HepG2 (cell line): Measurements from ENCODE around the gene SEC14L5. TPM values are rescaled to one million over a fixed set of nuclear protein-coding genes. Genes with fewer than 3 reads are reported as not detected.

Experiments used
- BCL3 ChIP-seq: sonication (generic); formaldehyde crosslinking; IDR thresholded peaks from 2 replicates; pipeline ENCODE4 v1.5.1; 2020; ENCODE audit warnings: mild to moderate bottlenecking, missing genetic modification reagents, moderate library complexity
- CBX1 ChIP-seq: IDR thresholded peaks from one replicate; pipeline ENCODE4 v1.6.1; 2016; ENCODE audit warnings: antibody characterized with exemption, low read depth
- DMAP1 ChIP-seq: IDR thresholded peaks from 2 replicates; pipeline ENCODE4 v1.6.1; 2016
- FOXA3 ChIP-seq: IDR thresholded peaks from 2 replicates; pipeline ENCODE4 v1.6.1; 2016; ENCODE audit warnings: missing genetic modification reagents, missing compliant biosample characterization
- JUNB ChIP-seq: sonication (generic); formaldehyde crosslinking; IDR thresholded peaks from 2 replicates; pipeline ENCODE4 v1.8.0; 2022; ENCODE audit warnings: missing genetic modification reagents, mild to moderate bottlenecking, borderline replicate concordance
- NCOA1 ChIP-seq: sonication (generic); formaldehyde crosslinking; IDR thresholded peaks from 2 replicates; pipeline ENCODE4 v1.9.0; 2021; ENCODE audit warnings: missing genetic modification reagents
- NCOA2 ChIP-seq: sonication (generic); formaldehyde crosslinking; IDR thresholded peaks from 2 replicates; pipeline ENCODE4 v1.8.0; 2022; ENCODE audit warnings: inconsistent platforms
- PITX1 ChIP-seq: sonication (generic); formaldehyde crosslinking; IDR thresholded peaks from 2 replicates; pipeline ENCODE4 v1.5.1; 2020; ENCODE audit warnings: mild to moderate bottlenecking, missing genetic modification reagents
- PREB ChIP-seq: sonication (generic); formaldehyde crosslinking; IDR thresholded peaks from 2 replicates; pipeline ENCODE4 v1.4.0; 2020; ENCODE audit warnings: missing genetic modification reagents
- TFAP4 ChIP-seq: sonication (generic); IDR thresholded peaks from 2 replicates; pipeline ENCODE4 v1.6.1; 2016; ENCODE audit warnings: low read depth, borderline replicate concordance
- ZBTB34 ChIP-seq: sonication (generic); formaldehyde crosslinking; IDR thresholded peaks from 2 replicates; pipeline ENCODE4 v1.8.0; 2022; ENCODE audit warnings: mild to moderate bottlenecking, missing genetic modification reagents
- ZNF501 ChIP-seq: sonication (generic); formaldehyde crosslinking; IDR thresholded peaks from 2 replicates; pipeline ENCODE4 v1.5.1; 2020; ENCODE audit warnings: mild to moderate bottlenecking, moderate library complexity, missing genetic modification reagents
- ZNF567 ChIP-seq: sonication (generic); formaldehyde crosslinking; IDR thresholded peaks from 2 replicates; pipeline ENCODE4 v1.8.1; 2023; ENCODE audit warnings: mild to moderate bottlenecking, missing genetic modification reagents, borderline replicate concordance
- ZNF775 ChIP-seq: sonication (generic); formaldehyde crosslinking; IDR thresholded peaks from 2 replicates; pipeline ENCODE4 v1.4.0; 2020; ENCODE audit warnings: missing genetic modification reagents, mild to moderate bottlenecking, moderate library complexity, borderline replicate concordance
- ZNF776 ChIP-seq: sonication (generic); formaldehyde crosslinking; IDR thresholded peaks from 2 replicates; pipeline ENCODE4 v1.4.0; 2020; ENCODE audit warnings: mild to moderate bottlenecking, missing genetic modification reagents
- ZNF792 ChIP-seq: IDR thresholded peaks from 2 replicates; pipeline ENCODE4 v1.6.1; 2016
- ZNF891 ChIP-seq: sonication (generic); formaldehyde crosslinking; IDR thresholded peaks from 2 replicates; pipeline ENCODE4 v1.5.0; 2020; ENCODE audit warnings: mild to moderate bottlenecking, missing genetic modification reagents
- polyA plus RNA-seq, 8 experiments: library from polyadenylated mRNA; depleted of rRNA in 3 of 8; stranded (reverse) in 7 of 8; unstranded in 1 of 8; fragments of >200 nt; fragmentation: Illumina TruSeq in 4 of 8; extraction: Trizol in 4 of 8; gene quantifications; 2 replicates each; pipeline versions ENCODE4 v1.2.1 to v1.2.3, GENCODE V29; 2011 to 2016; ENCODE audit warnings: low read depth in 4 of 8, missing spikeins in 1 of 8, mixed read lengths in 1 of 8; ENCODE audit not compliant: insufficient read depth in 1 of 8
- total RNA-seq, 5 experiments: library from RNA; depleted of rRNA; stranded (reverse); fragments of >200 nt; fragmentation: Illumina TruSeq; extraction: Trizol; gene quantifications; 2 replicates each; pipeline ENCODE4 v1.2.3, GENCODE V29; 2016; ENCODE audit warnings: low read depth in 1 of 5
- TF ChIP-seq, protein P1 (sequence below): sonication (generic); formaldehyde crosslinking; IDR thresholded peaks from 2 replicates; pipeline ENCODE4 v1.4.0; 2020; ENCODE audit warnings: missing genetic modification reagents
- TF ChIP-seq, protein P2 (sequence below): sonication (generic); formaldehyde crosslinking; IDR thresholded peaks from 2 replicates; pipeline ENCODE4 v1.5.0; 2020; ENCODE audit warnings: missing genetic modification reagents

The SEC14L5 gene
- total and polyA plus RNA-seq, 2 of the 13 experiments (the other 11 are each of a cell fraction or from before 2014, with no cell fraction given) = 0.40 to 0.42 TPM

DNA sequence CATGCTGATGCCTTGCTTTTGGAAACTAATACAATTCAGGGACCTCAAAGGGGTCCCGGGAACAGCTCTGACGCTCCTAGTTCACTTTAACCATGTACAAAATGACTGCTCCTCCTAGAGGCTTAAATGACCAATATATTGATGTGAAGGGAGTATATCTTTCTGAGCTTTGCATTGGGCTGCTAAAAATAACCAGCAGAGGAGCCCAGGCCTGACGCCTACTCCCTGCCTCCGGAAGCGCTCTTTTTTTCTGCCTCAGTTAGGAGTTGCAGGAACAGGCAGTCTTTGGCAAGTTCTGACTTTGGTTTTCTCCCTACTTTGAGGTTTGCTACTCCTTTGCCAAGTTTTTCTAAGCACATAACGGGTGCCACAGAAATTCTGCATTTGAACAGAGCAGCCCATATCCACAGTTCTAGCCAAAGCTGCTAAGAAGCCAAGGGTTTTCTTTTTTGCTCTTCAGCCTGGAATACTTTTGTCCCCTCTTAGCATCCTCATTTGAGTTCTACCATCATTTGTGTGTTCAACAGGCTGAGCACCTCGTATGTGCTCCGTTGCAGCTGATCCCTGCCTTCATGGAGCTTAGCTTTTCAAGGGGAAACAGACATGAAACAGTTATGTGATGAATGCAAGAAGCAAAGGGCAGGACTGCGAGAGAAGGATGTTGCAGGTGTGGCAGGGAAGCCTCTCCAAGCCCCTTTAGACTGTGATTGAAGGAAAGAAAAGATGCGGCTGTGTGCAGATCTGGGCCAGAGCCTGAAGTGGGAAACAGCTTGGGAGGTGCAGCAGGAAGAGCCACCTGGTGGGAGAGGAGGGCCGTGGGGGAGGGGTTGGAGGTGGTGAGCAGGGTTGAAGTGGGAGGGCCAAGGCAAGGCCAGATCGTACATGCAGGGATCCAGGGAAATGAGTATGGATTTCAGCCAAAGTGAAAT is 78.4 kb downstream of the SEC14L5 start (continued):
- TF ChIP-seq PREB (CRISPR knock-in tag) (no peak), ZNF501 (peak; percentile 83), ZNF792 (CRISPR knock-in tag) (peak; percentile 53; the same call in 1 of the 2 replicates), DMAP1 (CRISPR knock-in tag) (no peak), ZNF775 (CRISPR knock-in tag) (no peak), ZBTB34 (peak; percentile 43; the same call in 1 of the 2 replicates), ZNF891 (CRISPR knock-in tag) (peak; percentile 69; the same call in 1 of the 2 replicates), ZNF567 (CRISPR knock-in tag) (0 out of 2 replicates have a peak, but pooled peaks have one; percentile 31), TFAP4 (peak; percentile 56; the same call in 1 of the 2 replicates), FOXA3 (0 out of 2 replicates have a peak, but pooled peaks have one; percentile 13), NCOA1 (CRISPR knock-in tag) (0 out of 2 replicates have a peak, but pooled peaks have one; percentile 63), CBX1 (peak; percentile 34), NCOA2 (CRISPR knock-in tag) (peak; percentile 18; the same call in 1 of the 2 replicates), ZNF776 (CRISPR knock-in tag) (no peak), BCL3 (CRISPR knock-in tag) (0 out of 2 replicates have a peak, but pooled peaks have one; percentile 59), JUNB (CRISPR knock-in tag) (no peak), PITX1 (CRISPR knock-in tag) (peak; percentile 7; the same call in 1 of the 2 replicates)
- TF ChIP-seq, protein P1, sequence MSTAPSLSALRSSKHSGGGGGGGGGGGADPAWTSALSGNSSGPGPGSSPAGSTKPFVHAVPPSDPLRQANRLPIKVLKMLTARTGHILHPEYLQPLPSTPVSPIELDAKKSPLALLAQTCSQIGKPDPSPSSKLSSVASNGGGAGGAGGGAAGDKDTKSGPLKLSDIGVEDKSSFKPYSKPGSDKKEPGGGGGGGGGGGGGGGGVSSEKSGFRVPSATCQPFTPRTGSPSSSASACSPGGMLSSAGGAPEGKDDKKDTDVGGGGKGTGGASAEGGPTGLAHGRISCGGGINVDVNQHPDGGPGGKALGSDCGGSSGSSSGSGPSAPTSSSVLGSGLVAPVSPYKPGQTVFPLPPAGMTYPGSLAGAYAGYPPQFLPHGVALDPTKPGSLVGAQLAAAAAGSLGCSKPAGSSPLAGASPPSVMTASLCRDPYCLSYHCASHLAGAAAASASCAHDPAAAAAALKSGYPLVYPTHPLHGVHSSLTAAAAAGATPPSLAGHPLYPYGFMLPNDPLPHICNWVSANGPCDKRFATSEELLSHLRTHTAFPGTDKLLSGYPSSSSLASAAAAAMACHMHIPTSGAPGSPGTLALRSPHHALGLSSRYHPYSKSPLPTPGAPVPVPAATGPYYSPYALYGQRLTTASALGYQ = no peak
- TF ChIP-seq, protein P2, sequence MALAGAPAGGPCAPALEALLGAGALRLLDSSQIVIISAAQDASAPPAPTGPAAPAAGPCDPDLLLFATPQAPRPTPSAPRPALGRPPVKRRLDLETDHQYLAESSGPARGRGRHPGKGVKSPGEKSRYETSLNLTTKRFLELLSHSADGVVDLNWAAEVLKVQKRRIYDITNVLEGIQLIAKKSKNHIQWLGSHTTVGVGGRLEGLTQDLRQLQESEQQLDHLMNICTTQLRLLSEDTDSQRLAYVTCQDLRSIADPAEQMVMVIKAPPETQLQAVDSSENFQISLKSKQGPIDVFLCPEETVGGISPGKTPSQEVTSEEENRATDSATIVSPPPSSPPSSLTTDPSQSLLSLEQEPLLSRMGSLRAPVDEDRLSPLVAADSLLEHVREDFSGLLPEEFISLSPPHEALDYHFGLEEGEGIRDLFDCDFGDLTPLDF (CRISPR knock-in tag) = no peak
